Measurements from ENCODE around the gene HUNK. TPM values are rescaled to one million over a fixed set of nuclear protein-coding genes. Genes with fewer than 3 reads are reported as not detected.

HUNK gene
- total RNA-seq, 4 donors from 2014 or later, result 1.6 to 7.0 (median 3.4) TPM

- no peak overlapping the region for H3K4me3 ChIP-seq
- TF ChIP-seq POLR2A (IDR thresholded peaks at IDR 0.05), result no peak
- no peak for TF ChIP-seq CTCF (IDR thresholded peaks at IDR 0.05)
- H3K36me3 ChIP-seq, result no peaks in the 10 kb centered on the region
- H3K4me1 ChIP-seq, result peaks cover 0 to 18% (median 0%) of the 10 kb centered on the region in 4 donors
- DNase-seq, result no peak
- H3K27ac ChIP-seq, result peak overlapping the region in 3 of 4 donors; percentile 24 to 83 (median 70)
- H3K9me3 ChIP-seq, result no peaks in the 10 kb centered on the region
- no peaks in the 10 kb centered on the region for H3K27me3 ChIP-seq
These were observed 26.3 kb downstream of the HUNK start for GRCh38 chr21:31898933-31899630.

DNA sequence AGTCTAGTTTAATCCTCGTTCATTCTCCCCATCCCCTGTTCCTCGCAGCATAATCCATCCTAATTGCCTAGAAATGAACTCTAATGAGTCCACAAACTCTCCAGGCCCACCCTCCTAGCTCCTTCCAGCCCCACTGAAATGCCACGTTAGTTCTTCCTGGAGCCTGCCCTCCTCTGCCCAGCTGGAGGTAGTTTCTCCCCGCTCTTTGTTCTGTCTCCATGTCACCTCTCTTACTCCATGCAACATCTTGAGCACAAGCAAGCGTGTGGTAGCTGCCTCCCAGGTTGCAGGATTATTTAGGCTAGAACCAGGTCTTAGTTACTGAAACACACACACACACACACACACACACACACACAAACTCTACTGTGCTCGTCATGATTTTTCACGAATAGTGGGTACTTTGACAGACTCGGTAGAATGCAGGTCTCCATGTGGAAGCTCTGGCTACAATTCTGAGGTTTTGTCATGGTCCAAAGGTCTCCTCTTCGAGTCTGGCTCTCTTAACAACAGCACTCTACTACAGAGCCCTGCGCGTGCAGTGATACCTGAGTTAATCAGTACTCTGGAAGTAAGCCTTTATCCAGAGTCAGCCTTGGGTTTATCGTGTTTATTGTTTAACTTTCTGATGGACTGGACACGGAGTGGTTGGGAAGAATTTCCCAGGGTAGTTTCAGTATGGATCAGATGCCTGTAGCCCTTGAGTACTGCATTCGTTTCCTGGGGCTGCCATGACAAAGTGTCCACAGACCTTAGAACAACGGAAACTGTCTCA, 27.5 kb downstream of the HUNK start:
- DNase-seq, result peak in 2 of 3 donors; percentile 59 to 81
- Histone ChIP-seq H3K4me1 (peaks cover 0 to 18% (median 0%) of the 10 kb centered on the region in 4 donors), H3K36me3 (no peaks in the 10 kb centered on the region), H3K27me3 (no peaks in the 10 kb centered on the region), H3K27ac (peak overlapping the region in 3 of 4 donors; percentile 47 to 83 (median 77)), H3K4me3 (peak overlapping the region in 2 of 4 donors; percentile 19 to 30), H3K9me3 (no peaks in the 10 kb centered on the region)
- TF ChIP-seq CTCF (IDR thresholded peaks at IDR 0.05) (no peak), POLR2A (IDR thresholded peaks at IDR 0.05) (peak; percentile 29 to 44)

GRCh38 chr21:31901315-31901714, 28.5 kb downstream of the HUNK start:
- no peak overlapping the region for H3K4me3 ChIP-seq
- peaks cover 0 to 18% (median 0%) of the 10 kb centered on the region in 4 donors for H3K4me1 ChIP-seq
- H3K27me3 ChIP-seq, result no peaks in the 10 kb centered on the region
- no peak for DNase-seq
- TF ChIP-seq CTCF (IDR thresholded peaks at IDR 0.05) (no peak), POLR2A (IDR thresholded peaks at IDR 0.05) (no peak)
- peak overlapping the region in 2 of 4 donors; percentile 77 to 83 for H3K27ac ChIP-seq
- no peaks in the 10 kb centered on the region for H3K36me3 ChIP-seq
- H3K9me3 ChIP-seq, result no peaks in the 10 kb centered on the region

DNA sequence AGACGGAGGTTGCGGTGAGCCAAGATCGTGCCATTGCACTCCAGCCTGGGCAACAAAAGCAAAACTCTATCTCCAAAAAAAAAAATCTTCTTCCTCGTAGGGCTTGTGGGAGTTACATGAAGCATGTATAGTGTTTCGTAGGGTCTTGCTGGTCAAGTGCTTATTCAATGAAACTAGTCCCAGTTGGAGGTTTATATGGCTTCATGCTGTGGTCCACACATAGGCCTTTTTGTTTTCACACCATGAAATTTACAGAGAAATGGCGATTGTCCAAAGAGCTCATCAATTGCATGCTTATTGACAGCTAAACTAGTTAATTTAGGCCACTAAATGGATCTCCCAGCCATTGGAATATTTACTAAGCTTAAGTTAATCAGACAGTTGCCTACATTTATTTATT, 29.6 kb downstream of the HUNK start:
- Histone ChIP-seq H3K4me3 (no peak overlapping the region), H3K9me3 (no peaks in the 10 kb centered on the region), H3K27me3 (no peaks in the 10 kb centered on the region), H3K36me3 (no peaks in the 10 kb centered on the region), H3K27ac (no peak overlapping the region), H3K4me1 (peaks cover 0 to 18% (median 0%) of the 10 kb centered on the region in 4 donors)
- no peak for DNase-seq
- no peak for TF ChIP-seq POLR2A (IDR thresholded peaks at IDR 0.05)

DNA sequence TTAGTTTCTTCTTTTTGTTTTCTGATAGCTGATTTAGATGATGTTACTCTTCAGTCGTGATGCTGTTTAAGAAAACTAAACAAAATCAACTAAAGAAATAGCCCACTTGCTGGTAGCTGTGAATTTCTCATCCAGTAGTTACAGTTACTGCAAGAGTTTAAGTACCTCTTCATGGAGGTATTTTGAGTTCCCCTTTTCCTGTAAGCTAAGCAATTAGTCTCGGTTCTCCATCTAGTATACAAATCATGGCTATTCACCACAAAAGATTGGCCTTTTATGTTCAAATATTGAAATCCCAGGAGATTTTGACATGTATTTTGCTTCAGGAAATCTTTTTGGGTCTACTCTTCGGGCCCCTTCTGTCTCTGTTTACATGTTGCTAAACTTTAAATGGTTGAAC, 31.1 kb downstream of the HUNK start:
- Histone ChIP-seq H3K4me3 (no peak overlapping the region), H3K4me1 (peaks cover 0 to 15% (median 0%) of the 10 kb centered on the region in 4 donors), H3K9me3 (no peaks in the 10 kb centered on the region), H3K27ac (no peak overlapping the region), H3K27me3 (no peaks in the 10 kb centered on the region), H3K36me3 (no peaks in the 10 kb centered on the region)
- DNase-seq, result no peak
- no peak for TF ChIP-seq POLR2A (IDR thresholded peaks at IDR 0.05)
- TF ChIP-seq CTCF (IDR thresholded peaks at IDR 0.05), result no peak
